ENCODE measurements around the gene ASCC2.

DNA sequence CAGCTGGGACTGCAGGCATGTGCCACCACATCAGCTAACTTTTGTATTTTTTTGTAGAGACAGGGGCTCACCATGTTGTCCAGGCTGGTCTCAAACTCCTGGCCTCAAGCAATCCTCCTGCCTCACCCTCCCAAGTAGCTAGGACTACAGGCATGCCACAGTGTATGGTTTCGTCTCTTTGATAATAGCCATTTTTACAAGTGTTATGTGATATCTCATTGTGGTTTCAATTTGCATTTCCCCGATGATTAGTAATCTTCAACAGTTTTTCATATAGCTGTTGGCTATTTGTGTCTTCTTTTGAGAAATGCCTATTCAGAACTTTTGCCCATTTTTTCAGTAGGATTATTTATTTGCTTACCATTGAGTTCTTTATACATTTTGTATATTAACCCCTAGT, 35.9 kb upstream of the ASCC2 start:
- TF ChIP-seq, protein P1, sequence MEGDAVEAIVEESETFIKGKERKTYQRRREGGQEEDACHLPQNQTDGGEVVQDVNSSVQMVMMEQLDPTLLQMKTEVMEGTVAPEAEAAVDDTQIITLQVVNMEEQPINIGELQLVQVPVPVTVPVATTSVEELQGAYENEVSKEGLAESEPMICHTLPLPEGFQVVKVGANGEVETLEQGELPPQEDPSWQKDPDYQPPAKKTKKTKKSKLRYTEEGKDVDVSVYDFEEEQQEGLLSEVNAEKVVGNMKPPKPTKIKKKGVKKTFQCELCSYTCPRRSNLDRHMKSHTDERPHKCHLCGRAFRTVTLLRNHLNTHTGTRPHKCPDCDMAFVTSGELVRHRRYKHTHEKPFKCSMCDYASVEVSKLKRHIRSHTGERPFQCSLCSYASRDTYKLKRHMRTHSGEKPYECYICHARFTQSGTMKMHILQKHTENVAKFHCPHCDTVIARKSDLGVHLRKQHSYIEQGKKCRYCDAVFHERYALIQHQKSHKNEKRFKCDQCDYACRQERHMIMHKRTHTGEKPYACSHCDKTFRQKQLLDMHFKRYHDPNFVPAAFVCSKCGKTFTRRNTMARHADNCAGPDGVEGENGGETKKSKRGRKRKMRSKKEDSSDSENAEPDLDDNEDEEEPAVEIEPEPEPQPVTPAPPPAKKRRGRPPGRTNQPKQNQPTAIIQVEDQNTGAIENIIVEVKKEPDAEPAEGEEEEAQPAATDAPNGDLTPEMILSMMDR (IDR thresholded peaks at IDR 0.05): no peak
- no peak for TF ChIP-seq POLR2AphosphoS5 (IDR thresholded peaks at IDR 0.05)
- TF ChIP-seq POLR2A (IDR thresholded peaks at IDR 0.05): no peak
- TF ChIP-seq EP300 (IDR thresholded peaks at IDR 0.05): no peak
